IPS-15b (cell line): ENCODE data around the gene DRGX.

Source experiments
- H3K27me3 ChIP-seq: one replicate; pipeline ENCODE4 v1.6.1; 2013; ENCODE audit warnings: low read length; ENCODE audit not compliant: control insufficient read depth, insufficient read depth
- H3K36me3 ChIP-seq: one replicate; pipeline ENCODE4 v1.6.1; 2013; ENCODE audit warnings: low read length; ENCODE audit not compliant: control insufficient read depth, insufficient read depth
- H3K4me1 ChIP-seq: one replicate; pipeline ENCODE4 v1.6.1; 2013; ENCODE audit warnings: mild to moderate bottlenecking, low read length; ENCODE audit not compliant: control insufficient read depth, insufficient read depth
- H3K4me3 ChIP-seq: one replicate; pipeline ENCODE4 v1.5.1; 2013; ENCODE audit warnings: low read depth, low read length
- H3K9ac ChIP-seq: one replicate; pipeline ENCODE4 v1.6.1; 2013; ENCODE audit warnings: low read depth, mild to moderate bottlenecking, low read length
- H3K9me3 ChIP-seq: one replicate; pipeline ENCODE4 v1.6.1; 2013; ENCODE audit warnings: mild to moderate bottlenecking, low read length; ENCODE audit not compliant: control insufficient read depth, insufficient read depth

Gene DRGX

DNA sequence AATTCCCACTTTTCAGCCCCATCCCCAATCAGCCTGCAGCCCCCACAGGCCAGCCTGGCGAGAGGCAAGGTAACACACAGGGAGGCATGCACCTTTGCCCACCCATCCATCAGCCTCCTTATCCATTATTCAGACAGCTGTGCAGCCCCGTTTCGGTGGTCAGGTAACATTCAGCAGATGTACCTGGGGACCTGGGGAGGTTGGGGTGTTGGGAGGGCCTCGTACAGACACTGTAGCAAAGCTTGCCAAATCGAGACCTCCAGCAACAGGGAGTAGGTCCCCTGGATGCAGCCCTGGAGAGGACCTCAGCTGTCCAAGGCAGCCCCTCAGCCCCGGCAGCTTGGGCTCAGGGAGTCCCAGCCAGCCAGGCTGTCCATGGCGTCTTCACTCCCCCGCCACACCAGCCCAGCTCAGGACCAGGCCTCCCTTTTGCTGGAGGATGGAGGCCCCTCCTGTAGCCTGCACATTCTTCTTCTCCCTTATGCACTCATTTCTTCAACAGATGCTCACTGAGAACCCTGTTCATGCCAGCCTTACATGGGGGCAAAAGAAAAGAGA lies 8.5 kb upstream of the DRGX start:
- H3K36me3 ChIP-seq, result no peaks in the 10 kb centered on the region
- no peaks in the 10 kb centered on the region for H3K4me1 ChIP-seq
- H3K9ac ChIP-seq, result no peak overlapping the region
- no peaks in the 10 kb centered on the region for H3K9me3 ChIP-seq
- peaks cover 54% of the 10 kb centered on the region for H3K27me3 ChIP-seq
- H3K4me3 ChIP-seq, result no peak overlapping the region

- Histone ChIP-seq H3K36me3 (no peaks in the 10 kb centered on the region), H3K9ac (no peak overlapping the region), H3K27me3 (peaks cover 64% of the 10 kb centered on the region), H3K4me3 (no peak overlapping the region), H3K9me3 (no peaks in the 10 kb centered on the region), H3K4me1 (no peaks in the 10 kb centered on the region)
Observed at GRCh38 chr10:49403363-49403762, 7.5 kb upstream of the DRGX start.

DNA sequence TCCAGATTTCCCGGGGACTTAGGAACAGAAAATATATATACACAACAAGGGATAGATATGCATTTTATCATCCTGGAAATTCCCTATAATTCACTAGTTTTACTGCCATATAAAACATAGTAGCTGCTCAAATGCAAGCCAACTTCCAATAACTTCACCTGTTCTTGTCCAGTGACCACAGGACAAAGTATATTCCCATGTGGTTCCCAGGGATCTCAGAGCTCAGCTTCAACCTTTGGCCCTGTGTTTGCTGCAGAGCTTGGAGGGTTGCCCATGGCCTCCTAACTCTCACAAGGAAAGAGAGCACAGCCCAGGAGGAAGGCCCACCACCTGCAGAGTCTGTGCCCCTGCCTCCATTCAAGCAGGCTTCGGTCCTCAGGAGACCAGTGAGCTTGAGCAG lies 4.5 kb upstream of the DRGX start:
- Histone ChIP-seq H3K9me3 (no peaks in the 10 kb centered on the region), H3K4me3 (no peak overlapping the region), H3K4me1 (peaks cover 3% of the 10 kb centered on the region), H3K9ac (no peak overlapping the region), H3K27me3 (peaks cover 88% of the 10 kb centered on the region), H3K36me3 (no peaks in the 10 kb centered on the region)

- H3K4me3 ChIP-seq, result peak overlapping the region; percentile 47
- H3K4me1 ChIP-seq, result peaks cover 3% of the 10 kb centered on the region
- H3K9me3 ChIP-seq, result no peaks in the 10 kb centered on the region
- H3K9ac ChIP-seq, result no peak overlapping the region
- no peaks in the 10 kb centered on the region for H3K36me3 ChIP-seq
- peaks cover 95% of the 10 kb centered on the region for H3K27me3 ChIP-seq
Observed at GRCh38 chr10:49398986-49399385, 3.1 kb upstream of the DRGX start.

GRCh38 chr10:49398000-49398861 lies 2.3 kb upstream of the DRGX start:
- H3K4me3 ChIP-seq, result peak overlapping the region; percentile 47

GRCh38 chr10:49397036-49397999 lies 1.4 kb upstream of the DRGX start:
- H3K36me3 ChIP-seq, result no peaks in the 10 kb centered on the region
- peak overlapping the region; percentile 47 for H3K4me3 ChIP-seq
- H3K4me1 ChIP-seq, result peaks cover 3% of the 10 kb centered on the region
- H3K9ac ChIP-seq, result no peak overlapping the region
- no peaks in the 10 kb centered on the region for H3K9me3 ChIP-seq
- H3K27me3 ChIP-seq, result peaks cover 97% of the 10 kb centered on the region

More at GRCh38 chr10:49398000-49398861, 2.3 kb upstream of the DRGX start:
- Histone ChIP-seq H3K9ac (no peak overlapping the region), H3K27me3 (peaks cover 97% of the 10 kb centered on the region), H3K4me1 (peaks cover 3% of the 10 kb centered on the region), H3K9me3 (no peaks in the 10 kb centered on the region), H3K36me3 (no peaks in the 10 kb centered on the region)

GRCh38 chr10:49396666-49396999 lies 744 bp upstream of the DRGX start:
- Histone ChIP-seq H3K9me3 (no peaks in the 10 kb centered on the region), H3K36me3 (no peaks in the 10 kb centered on the region), H3K4me1 (peaks cover 3% of the 10 kb centered on the region), H3K27me3 (peaks cover 94% of the 10 kb centered on the region), H3K9ac (no peak overlapping the region), H3K4me3 (peak overlapping the region; percentile 62)

GRCh38 chr10:49394933-49395740 lies 752 bp downstream of the DRGX start:
- peaks cover 91% of the 10 kb centered on the region for H3K27me3 ChIP-seq
- peaks cover 3% of the 10 kb centered on the region for H3K4me1 ChIP-seq
- H3K36me3 ChIP-seq, result no peaks in the 10 kb centered on the region
- no peaks in the 10 kb centered on the region for H3K9me3 ChIP-seq
- H3K4me3 ChIP-seq, result peak overlapping the region; percentile 62
- no peak overlapping the region for H3K9ac ChIP-seq

GRCh38 chr10:49393757-49394156 lies 2.1 kb downstream of the DRGX start:
- Histone ChIP-seq H3K9me3 (no peaks in the 10 kb centered on the region), H3K9ac (no peak overlapping the region), H3K27me3 (peaks cover 83% of the 10 kb centered on the region), H3K36me3 (no peaks in the 10 kb centered on the region), H3K4me3 (no peak overlapping the region), H3K4me1 (peaks cover 3% of the 10 kb centered on the region)

- Histone ChIP-seq H3K27me3 (peaks cover 78% of the 10 kb centered on the region), H3K4me1 (peaks cover 3% of the 10 kb centered on the region), H3K9me3 (no peaks in the 10 kb centered on the region)
Observed at GRCh38 chr10:49393301-49393700, 2.6 kb downstream of the DRGX start.

DNA sequence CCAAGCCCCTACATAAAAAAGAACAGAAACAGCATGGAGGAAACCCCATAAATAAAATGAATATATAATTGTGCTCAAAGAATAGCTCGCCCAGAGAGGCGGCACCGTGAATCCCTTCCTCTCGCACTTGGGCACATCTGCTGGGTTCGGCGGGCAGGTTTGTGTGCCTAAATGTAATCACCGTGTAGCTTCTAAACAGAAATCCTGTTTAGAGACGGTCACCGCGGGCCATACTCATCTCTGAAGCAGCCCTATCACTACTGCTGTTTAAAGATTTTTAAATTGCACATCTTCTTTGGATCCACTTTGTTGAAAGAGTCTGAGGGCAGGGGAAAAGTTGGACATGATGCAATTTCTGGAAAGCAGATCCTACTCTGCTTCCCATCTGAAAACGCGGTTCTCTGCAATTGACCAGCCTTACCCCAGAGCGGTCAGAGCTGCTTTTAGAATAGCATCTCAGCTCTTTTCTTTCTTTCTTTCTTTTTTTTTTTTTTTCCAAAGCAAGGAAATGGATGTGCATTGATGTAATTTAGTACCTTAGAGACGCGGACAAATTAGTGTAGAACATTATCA lies 6.4 kb downstream of the DRGX start:
- Histone ChIP-seq H3K27me3 (peaks cover 40% of the 10 kb centered on the region), H3K4me1 (no peaks in the 10 kb centered on the region), H3K9me3 (no peaks in the 10 kb centered on the region), H3K9ac (no peak overlapping the region), H3K36me3 (no peaks in the 10 kb centered on the region), H3K4me3 (no peak overlapping the region)

More at GRCh38 chr10:49393301-49393700, 2.6 kb downstream of the DRGX start:
- Histone ChIP-seq H3K36me3 (no peaks in the 10 kb centered on the region), H3K4me3 (no peak overlapping the region), H3K9ac (no peak overlapping the region)
